Panc1 (cell line): Measurements from ENCODE around the gene FOXO6.

ENCODE experiments used
- POLR2AphosphoS5 ChIP-seq: IDR thresholded peaks from 2 replicates; pipeline ENCODE4 v1.6.1; 2012; ENCODE audit warnings: mild to moderate bottlenecking, low read depth, low read length, moderate library complexity
- TCF7L2 ChIP-seq: IDR thresholded peaks from 2 replicates; pipeline ENCODE4 v1.6.1; 2011; ENCODE audit warnings: mild to moderate bottlenecking, low read depth, low read length, inconsistent platforms
- TF ChIP-seq, protein P1 (sequence below): fragments of 450-650 bp; IDR thresholded peaks from 2 replicates; pipeline ENCODE4 v1.5.1; 2017; ENCODE audit warnings: mild to moderate bottlenecking

DNA sequence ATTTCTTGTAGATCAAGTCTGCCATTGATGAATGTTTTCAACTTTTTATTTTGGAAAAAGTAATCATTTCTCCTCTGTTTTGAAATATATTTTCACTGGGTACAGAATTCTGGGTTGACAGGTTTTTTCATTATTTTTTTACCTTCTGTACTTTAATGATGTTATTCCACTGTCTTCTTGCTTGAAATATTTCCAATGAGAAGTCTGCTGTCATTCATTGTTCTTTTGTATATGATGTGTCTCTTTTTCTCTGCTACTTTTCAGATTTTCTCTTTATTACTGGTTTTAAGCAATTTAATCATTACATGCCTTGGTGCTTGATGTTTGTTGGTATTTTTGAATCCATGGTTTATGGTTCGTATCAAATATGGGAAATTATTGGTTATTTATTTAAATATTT, 22.4 kb upstream of the FOXO6 start:
- TF ChIP-seq, protein P1, sequence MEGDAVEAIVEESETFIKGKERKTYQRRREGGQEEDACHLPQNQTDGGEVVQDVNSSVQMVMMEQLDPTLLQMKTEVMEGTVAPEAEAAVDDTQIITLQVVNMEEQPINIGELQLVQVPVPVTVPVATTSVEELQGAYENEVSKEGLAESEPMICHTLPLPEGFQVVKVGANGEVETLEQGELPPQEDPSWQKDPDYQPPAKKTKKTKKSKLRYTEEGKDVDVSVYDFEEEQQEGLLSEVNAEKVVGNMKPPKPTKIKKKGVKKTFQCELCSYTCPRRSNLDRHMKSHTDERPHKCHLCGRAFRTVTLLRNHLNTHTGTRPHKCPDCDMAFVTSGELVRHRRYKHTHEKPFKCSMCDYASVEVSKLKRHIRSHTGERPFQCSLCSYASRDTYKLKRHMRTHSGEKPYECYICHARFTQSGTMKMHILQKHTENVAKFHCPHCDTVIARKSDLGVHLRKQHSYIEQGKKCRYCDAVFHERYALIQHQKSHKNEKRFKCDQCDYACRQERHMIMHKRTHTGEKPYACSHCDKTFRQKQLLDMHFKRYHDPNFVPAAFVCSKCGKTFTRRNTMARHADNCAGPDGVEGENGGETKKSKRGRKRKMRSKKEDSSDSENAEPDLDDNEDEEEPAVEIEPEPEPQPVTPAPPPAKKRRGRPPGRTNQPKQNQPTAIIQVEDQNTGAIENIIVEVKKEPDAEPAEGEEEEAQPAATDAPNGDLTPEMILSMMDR: no peak
- TF ChIP-seq TCF7L2 (no peak), POLR2AphosphoS5 (no peak)
